ENCODE measurements around the gene TBC1D10A.

Gene TBC1D10A

DNA sequence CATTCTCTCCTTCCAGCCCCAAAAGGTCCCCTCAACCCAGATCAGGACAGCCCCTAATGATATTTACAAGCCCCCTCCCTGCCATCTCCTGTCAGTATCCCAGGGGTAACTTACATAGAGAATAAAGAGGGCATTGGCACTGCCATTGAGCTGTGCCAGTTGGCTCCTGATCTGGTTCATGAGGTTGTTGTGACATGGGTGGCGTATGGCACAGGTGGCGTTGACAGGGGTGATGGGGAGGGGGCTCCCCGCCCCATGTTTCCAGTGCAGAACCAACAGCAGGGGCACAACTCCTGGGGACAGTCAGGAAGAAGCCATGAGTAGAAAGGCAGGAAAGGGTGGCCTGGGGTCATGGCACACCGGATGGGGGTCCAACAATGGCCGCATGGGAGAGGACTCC is 82.1 kb downstream of the TBC1D10A start:
- POLR2A ChIA-PET, result no interaction called here
- Histone ChIP-seq H3K9me3 (ENCODE audit: control insufficient read depth, insufficient read depth, low read depth, low read length) (no peaks in the 10 kb centered on the region), H3K36me3 (ENCODE audit: control insufficient read depth in 2 of 2, insufficient read depth in 1 of 2, low read length in 2 of 2) (peaks cover 0 to 29% of the 10 kb centered on the region in 2 experiments; a peak in 1 of 3 replicates), H3K4me1 (ENCODE audit: control insufficient read depth, insufficient read depth, low read length) (peaks cover 3% of the 10 kb centered on the region; the same call in 1 of the 2 replicates), H3K4me3 (ENCODE audit: low read depth, low read length) (no peak overlapping the region), H3K27ac (ENCODE audit: extremely low read depth, low read depth, low read length) (no peak overlapping the region)
- CTCF ChIA-PET, result interaction anchor here (0.7 kb wide), 1 partner anchor 36 kb away, joined by 3 read pairs; no protein-coding TSS in a partner anchor
- no peak for TF ChIP-seq KLF1 (tag by site-specific recombination; IDR thresholded peaks at IDR 0.05)
- TF ChIP-seq, protein P1, sequence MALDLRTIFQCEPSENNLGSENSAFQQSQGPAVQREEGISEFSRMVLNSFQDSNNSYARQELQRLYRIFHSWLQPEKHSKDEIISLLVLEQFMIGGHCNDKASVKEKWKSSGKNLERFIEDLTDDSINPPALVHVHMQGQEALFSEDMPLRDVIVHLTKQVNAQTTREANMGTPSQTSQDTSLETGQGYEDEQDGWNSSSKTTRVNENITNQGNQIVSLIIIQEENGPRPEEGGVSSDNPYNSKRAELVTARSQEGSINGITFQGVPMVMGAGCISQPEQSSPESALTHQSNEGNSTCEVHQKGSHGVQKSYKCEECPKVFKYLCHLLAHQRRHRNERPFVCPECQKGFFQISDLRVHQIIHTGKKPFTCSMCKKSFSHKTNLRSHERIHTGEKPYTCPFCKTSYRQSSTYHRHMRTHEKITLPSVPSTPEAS (tag by site-specific recombination; IDR thresholded peaks at IDR 0.05), result no peak
- TF ChIP-seq ZFP69B (tag by site-specific recombination; IDR thresholded peaks at IDR 0.05), result no peak
- TF ChIP-seq ZNF202 (tag by site-specific recombination; IDR thresholded peaks at IDR 0.05; ENCODE audit: borderline replicate concordance), result no peak
- TF ChIP-seq ZNF302 (tag by site-specific recombination; IDR thresholded peaks at IDR 0.05; ENCODE audit: low read depth), result no peak
- no peak for TF ChIP-seq ZNF274 (IDR thresholded peaks at IDR 0.05; ENCODE audit: low read length)
- TF ChIP-seq ZNF274 (tag by site-specific recombination; IDR thresholded peaks at IDR 0.05; ENCODE audit: borderline replicate concordance), result no peak
- TF ChIP-seq, protein P2, sequence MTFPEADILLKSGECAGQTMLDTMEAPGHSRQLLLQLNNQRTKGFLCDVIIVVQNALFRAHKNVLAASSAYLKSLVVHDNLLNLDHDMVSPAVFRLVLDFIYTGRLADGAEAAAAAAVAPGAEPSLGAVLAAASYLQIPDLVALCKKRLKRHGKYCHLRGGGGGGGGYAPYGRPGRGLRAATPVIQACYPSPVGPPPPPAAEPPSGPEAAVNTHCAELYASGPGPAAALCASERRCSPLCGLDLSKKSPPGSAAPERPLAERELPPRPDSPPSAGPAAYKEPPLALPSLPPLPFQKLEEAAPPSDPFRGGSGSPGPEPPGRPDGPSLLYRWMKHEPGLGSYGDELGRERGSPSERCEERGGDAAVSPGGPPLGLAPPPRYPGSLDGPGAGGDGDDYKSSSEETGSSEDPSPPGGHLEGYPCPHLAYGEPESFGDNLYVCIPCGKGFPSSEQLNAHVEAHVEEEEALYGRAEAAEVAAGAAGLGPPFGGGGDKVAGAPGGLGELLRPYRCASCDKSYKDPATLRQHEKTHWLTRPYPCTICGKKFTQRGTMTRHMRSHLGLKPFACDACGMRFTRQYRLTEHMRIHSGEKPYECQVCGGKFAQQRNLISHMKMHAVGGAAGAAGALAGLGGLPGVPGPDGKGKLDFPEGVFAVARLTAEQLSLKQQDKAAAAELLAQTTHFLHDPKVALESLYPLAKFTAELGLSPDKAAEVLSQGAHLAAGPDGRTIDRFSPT (tag by site-specific recombination; IDR thresholded peaks at IDR 0.05), result no peak
- TF ChIP-seq ZNF549 (tag by site-specific recombination; IDR thresholded peaks at IDR 0.05), result no peak
- TF ChIP-seq ZFP41 (tag by site-specific recombination; IDR thresholded peaks at IDR 0.05; ENCODE audit: borderline replicate concordance), result no peak
- TF ChIP-seq SALL2 (tag by site-specific recombination; IDR thresholded peaks at IDR 0.05; ENCODE audit: borderline replicate concordance), result no peak
- TF ChIP-seq ZNF621 (tag by site-specific recombination; IDR thresholded peaks at IDR 0.05), result no peak
- TF ChIP-seq ZNF654 (tag by site-specific recombination; IDR thresholded peaks at IDR 0.05; ENCODE audit: low read depth), result no peak
- no peak for TF ChIP-seq IKZF3 (tag by site-specific recombination; IDR thresholded peaks at IDR 0.05)
- TF ChIP-seq, protein P3, sequence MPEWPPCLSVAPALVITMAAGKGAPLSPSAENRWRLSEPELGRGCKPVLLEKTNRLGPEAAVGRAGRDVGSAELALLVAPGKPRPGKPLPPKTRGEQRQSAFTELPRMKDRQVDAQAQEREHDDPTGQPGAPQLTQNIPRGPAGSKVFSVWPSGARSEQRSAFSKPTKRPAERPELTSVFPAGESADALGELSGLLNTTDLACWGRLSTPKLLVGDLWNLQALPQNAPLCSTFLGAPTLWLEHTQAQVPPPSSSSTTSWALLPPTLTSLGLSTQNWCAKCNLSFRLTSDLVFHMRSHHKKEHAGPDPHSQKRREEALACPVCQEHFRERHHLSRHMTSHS (tag by site-specific recombination; IDR thresholded peaks at IDR 0.05), result no peak
- TF ChIP-seq, protein P4, sequence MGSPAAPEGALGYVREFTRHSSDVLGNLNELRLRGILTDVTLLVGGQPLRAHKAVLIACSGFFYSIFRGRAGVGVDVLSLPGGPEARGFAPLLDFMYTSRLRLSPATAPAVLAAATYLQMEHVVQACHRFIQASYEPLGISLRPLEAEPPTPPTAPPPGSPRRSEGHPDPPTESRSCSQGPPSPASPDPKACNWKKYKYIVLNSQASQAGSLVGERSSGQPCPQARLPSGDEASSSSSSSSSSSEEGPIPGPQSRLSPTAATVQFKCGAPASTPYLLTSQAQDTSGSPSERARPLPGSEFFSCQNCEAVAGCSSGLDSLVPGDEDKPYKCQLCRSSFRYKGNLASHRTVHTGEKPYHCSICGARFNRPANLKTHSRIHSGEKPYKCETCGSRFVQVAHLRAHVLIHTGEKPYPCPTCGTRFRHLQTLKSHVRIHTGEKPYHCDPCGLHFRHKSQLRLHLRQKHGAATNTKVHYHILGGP (tag by site-specific recombination; IDR thresholded peaks at IDR 0.05), result no peak
- TF ChIP-seq, protein P5, sequence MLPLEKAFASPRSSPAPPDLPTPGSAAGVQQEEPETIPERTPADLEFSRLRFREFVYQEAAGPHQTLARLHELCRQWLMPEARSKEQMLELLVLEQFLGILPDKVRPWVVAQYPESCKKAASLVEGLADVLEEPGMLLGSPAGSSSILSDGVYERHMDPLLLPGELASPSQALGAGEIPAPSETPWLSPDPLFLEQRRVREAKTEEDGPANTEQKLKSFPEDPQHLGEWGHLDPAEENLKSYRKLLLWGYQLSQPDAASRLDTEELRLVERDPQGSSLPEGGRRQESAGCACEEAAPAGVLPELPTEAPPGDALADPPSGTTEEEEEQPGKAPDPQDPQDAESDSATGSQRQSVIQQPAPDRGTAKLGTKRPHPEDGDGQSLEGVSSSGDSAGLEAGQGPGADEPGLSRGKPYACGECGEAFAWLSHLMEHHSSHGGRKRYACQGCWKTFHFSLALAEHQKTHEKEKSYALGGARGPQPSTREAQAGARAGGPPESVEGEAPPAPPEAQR (tag by site-specific recombination; IDR thresholded peaks at IDR 0.05), result no peak
- no peak for TF ChIP-seq ZNF394 (tag by site-specific recombination; IDR thresholded peaks at IDR 0.05; ENCODE audit: borderline replicate concordance)
- TF ChIP-seq ZNF112 (tag by site-specific recombination; IDR thresholded peaks at IDR 0.05), result no peak
- no peak for TF ChIP-seq ZNF335 (tag by site-specific recombination; conservative IDR thresholded peaks at IDR 0.05)
- no peak for TF ChIP-seq ZNF214 (tag by site-specific recombination; IDR thresholded peaks at IDR 0.05; ENCODE audit: borderline replicate concordance)
